AG08395 (cell line): Measurements from ENCODE around the gene CLDN6.

Experiments
- DNase-seq: peaks from one replicate; pipeline ENCODE4 v3.0.0; 2012; ENCODE audit warnings: mixed read lengths, low spot score

CLDN6 gene

DNA sequence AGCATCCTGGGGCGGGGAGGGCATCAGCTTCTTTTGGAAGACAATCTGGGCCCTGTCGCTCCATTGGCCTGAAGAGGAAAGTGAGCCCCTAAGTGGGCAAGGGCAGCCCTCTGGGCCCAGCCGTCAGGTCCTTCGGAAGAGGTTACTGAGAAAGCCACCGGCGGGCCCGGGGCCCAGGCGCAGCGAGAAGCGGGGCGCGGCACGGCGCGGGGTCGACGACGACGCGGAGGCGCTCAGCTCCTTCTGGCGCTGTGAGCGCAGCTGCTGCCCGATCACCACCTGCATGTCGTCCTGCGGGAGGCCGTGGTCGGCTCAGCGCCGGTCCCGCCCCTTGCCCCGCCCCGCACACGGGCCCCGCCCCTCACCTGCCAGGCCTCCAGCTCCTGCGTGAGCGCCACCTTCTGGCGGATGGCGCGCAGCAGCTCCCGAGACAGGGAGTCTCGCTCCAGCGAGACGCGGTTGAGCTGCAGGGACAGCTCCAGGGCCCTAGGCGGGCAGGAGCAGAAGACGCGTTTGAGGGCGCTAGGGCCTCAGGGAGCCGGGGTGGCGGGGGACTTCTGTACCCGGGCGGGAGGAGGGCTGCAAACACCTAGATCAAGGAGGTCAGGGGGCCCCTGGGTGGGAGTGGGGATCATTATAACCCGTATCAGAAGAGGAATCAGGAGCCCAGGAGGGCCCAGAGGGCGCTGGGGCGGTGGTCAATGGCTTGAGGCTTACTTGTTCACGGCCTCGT, 10.2 kb upstream of the CLDN6 start:
- DNase-seq: peak; percentile 63

DNA sequence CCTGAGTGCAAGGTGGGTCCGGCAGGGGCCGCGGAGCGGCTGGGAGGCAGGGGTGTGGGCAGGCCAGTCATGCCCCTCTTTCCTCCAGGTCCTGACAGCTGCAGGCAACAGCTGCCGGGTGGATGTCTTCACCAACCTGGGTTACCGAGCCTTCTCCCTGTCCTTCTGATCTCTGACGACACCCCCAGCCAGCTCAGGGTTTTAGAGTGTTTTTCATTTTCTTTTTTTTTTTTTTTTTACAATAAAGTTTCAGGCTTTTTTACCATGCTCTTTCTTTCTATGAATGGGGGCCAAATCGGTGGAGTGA, 9.5 kb upstream of the CLDN6 start:
- no peak for DNase-seq

DNA sequence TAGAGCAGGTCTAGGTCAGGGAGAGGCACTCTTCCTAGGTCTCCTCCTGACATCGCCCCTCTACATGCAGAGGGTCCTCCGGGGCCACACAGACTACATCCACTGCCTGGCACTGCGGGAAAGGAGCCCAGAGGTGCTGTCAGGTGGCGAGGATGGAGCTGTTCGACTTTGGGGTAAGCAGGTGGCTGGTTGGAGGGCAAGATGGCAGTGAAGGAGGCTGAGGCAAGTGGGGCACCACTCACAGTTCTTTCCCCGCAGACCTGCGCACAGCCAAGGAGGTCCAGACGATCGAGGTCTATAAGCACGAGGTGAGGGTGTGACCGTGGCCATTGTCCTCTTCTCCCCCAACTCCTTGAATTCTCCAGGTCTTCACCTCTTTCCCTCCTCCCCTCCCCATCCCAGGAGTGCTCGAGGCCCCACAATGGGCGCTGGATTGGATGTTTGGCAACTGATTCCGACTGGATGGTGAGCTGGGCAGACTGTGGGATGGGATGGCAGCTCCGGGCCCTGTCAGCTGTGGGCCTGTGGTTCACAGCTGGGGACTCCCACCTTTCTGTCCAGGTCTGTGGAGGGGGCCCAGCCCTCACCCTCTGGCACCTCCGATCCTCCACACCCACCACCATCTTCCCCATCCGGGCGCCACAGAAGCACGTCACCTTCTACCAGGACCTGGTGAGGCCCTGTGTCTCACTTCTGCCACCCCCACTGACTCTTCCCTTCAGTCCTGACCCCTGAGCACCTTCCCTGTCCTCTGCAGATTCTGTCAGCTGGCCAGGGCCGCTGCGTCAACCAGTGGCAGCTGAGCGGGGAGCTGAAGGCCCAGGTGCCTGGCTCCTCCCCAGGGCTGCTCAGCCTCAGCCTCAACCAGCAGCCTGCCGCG, 8.9 kb upstream of the CLDN6 start:
- no peak for DNase-seq

DNA sequence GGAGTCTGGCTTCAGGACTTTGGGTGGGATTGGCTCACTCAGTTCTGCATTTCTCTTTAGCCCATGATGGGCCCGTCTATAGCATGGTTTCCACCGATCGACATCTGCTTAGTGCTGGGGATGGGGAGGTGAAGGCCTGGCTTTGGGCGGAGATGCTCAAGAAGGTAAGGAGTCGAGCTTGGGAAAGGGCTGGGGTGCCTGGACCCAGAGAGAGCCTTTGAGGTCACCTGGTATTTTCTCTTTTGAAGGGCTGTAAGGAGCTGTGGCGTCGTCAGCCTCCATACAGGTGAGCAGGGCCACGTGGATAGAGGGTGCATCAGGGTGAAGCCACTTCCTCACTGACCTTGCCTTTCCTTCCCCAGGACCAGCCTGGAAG, 8.0 kb upstream of the CLDN6 start:
- DNase-seq: no peak

DNA sequence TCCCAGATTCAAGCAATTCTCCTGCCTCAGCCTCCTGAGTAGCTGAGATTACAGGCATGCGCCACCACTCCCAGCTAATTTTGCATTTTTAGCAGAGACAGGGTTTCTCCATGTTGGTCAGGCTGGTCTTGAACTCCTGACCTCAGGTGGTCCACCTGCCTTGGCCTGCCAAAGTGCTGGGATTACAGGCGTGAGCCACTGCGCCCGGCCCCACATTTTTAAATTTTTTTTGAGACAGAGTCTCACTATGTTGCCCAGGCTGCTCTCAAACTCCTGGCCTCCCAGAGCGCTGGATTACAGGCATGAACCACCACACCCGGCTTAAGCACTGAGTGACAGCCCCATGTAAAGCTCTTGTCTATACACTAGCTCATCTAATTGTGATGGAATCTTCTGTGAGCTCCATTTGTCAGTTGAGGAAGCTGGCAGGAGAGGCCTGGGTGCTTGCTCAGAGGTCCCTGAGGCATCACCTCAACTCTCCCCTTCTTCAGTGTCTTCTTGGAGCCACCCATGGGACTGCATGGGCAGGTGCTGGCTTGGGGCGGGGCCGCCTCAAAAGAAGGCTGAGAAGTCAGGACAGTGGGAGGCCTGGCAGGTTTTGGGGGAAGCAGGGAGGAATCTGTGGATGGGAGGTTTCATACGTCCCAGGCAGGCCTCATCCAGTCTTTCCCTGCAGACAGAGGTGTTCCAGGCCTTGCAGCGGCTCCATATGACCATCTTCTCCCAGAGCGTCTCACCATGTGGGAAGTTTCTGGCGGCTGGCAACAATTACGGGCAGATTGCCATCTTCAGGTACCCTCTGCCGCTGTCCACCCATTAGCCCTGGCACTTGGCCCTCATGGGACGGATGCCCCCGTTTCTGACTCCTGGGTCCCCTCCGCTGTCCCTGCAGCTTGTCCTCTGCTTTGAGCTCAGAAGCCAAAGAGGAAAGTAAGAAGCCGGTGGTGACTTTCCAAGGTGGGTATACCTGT, 7.3 kb upstream of the CLDN6 start:
- no peak for DNase-seq

DNA sequence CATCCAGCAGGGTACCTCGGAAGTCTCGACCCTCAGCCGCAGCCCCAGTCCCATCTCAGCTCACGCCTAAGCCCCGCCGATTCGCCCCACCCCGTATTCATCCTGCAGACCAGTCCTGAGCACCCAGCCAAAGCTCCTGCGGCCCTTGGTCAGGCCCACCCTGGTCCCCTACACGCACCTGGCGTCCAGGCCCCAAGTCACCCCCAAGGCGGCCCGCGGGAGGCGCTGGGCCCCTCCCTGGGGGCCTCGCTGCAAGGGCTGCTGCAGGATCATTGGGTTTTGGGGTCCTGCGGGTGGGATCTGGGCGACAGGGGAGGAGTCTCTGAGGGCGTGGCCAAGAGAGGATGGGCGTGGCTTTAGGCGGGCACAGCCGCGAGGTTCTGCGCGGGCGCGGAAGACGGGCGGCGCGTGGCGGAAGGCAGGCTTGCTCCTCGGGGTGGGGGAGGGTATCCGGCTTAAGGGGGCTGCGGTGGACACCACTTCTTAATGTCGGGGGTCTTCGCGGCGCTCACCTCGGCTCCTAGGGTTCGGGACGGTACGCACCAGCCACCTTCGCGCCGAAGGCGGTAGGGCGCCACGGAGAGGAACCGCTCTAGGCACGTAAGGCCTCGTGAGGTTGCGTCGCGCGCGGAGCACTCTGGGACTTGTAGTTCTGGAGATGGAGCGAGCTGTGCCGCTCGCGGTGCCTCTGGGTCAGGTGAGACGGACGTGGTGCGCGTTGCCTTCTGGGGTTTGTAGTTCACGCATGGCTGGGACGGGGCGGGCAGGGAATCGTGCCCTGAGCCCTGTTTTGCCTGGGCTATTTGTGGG, 5.9 kb upstream of the CLDN6 start, which contains the start of the genes HCFC1R1 and THOC6:
HCFC1R1 (minus strand) TSS at position 274 of the 810 bp plus-strand sequence; CDS start at position 273, 1 bp downstream.
THOC6 (plus strand) TSS at position 367 of the 810 bp plus-strand sequence; CDS start at position 659, 292 bp downstream.
- DNase-seq: peak; percentile 79

DNA sequence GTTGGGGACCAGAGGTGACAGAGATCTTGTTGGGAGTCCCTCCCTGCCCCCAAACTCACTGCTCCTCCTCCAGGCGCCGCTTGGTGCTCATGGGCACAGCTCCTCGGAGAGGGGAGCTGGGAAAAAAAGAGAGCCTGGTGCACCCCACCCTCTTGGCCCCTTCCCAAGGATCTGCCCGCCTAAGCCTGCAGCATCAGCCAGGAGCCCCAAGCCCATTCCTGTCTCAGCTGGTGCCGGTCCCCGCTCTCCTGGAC, 5.4 kb upstream of the CLDN6 start:
- DNase-seq: peak; percentile 64

DNA sequence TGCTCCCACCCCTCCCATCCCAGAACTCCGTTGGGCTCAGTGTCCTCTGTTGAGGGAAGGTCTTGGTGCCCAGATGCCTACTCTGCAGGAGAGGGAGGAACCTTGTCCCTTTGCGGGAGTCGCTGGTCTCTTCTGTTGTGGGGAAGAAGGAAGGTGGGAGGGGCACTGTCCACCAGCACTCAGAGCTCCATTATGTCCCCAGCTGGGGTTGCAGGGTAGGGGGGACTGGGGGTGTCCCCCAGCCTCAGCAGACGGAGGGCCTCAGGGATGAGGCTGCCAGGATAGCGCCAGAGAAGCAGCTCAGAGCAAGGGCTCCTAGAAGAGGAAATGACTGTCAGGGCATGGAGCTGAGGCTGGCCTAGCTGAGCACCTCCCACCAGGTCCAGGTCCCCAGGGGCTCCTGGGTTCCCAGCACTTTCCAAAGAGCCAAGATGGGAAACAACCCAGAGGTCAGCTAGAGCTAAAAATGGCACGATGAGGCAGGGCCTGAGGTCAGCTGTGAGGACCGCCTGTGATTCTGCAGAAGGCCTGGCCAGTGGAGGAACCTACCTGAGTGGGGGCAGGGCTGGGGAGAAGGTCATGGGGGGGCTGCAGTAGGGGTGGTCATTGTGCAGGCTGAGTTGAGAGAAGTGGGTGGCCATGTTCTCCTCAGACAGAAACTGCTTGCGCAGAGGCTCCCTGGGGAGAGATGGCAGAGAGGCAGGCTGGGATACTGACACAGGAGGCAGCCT, 4.9 kb upstream of the CLDN6 start:
- DNase-seq: peak; percentile 19

DNA sequence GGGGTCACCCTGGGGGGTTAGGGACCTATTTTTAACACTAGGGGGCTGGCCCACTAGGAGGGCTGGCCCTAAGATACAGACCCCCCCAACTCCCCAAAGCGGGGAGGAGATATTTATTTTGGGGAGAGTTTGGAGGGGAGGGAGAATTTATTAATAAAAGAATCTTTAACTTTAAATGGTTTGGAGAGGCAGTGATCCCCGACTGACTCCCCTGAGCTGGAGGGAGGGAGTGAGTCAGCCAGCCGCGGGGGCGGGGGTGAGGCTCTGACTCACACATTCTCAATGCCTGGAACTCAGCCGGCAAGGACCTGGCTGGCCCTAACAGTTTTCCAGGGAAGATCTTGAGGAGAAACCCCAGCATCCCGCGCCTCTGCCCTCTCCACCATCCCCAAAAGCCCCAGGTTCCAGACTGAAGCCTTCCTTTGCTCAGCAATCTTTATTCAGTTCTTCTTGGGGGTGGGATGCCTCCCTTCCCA, 4.3 kb upstream of the CLDN6 start:
- peak; percentile 89 for DNase-seq

DNA sequence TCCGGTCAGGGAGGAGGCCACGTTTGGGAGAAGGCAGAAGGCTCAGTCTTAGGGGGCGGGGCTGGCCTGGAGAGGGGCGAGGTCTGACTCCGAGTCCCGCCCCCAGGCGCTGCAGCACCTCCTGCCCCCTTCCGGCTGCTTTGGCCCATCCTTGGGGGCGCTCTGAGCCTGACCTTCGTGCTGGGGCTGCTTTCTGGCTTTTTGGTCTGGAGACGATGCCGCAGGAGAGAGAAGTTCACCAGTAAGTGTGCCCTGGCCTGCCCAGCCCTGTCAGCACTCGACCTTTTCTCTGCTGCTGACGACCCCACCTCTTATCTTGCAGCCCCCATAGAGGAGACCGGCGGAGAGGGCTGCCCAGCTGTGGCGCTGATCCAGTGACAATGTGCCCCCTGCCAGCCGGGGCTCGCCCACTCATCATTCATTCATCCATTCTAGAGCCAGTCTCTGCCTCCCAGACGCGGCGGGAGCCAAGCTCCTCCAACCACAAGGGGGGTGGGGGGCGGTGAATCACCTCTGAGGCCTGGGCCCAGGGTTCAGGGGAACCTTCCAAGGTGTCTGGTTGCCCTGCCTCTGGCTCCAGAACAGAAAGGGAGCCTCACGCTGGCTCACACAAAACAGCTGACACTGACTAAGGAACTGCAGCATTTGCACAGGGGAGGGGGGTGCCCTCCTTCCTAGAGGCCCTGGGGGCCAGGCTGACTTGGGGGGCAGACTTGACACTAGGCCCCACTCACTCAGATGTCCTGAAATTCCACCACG, 3.6 kb upstream of the CLDN6 start:
- peak; percentile 78 for DNase-seq

DNA sequence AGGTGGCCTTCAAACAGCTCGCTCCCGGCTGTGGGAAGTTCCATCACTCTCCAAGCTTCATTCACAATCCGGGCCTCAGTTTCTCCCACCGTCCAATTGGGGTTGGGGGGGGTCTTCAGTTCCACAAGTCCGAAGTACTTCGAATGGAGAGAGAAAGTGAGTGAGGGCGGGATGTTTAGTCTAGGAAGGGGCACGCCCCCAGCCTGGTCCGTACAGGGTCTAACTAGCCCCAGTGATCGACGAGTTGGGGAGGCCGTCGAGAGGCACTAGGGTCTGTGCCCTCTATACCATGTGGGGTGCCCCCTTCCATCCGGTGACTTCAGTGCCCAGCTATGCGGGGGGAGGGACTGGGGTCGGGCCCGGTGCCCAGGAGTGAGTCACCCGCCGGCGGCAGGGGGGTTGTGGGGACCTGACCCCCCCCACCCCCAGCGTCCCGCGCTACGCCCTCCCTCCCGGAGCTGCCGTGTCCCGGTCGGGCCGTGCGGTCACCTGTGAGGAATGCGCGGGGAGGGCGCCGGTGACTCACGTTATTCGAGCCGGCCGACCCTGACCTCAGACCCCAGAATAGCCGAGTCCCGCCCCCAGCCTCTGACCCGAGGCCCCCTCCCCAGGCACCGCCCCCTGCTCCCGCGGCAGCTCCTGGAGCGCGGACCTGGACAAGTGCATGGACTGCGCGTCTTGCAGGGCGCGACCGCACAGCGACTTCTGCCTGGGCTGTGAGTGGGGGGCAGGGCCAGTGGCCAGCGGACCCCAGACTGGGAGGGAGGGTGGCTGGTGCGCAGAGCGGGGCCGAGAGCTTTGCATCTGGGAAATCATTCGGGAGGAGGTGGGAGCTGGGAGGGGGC, 2.8 kb upstream of the CLDN6 start:
- peak; percentile 95 for DNase-seq

DNA sequence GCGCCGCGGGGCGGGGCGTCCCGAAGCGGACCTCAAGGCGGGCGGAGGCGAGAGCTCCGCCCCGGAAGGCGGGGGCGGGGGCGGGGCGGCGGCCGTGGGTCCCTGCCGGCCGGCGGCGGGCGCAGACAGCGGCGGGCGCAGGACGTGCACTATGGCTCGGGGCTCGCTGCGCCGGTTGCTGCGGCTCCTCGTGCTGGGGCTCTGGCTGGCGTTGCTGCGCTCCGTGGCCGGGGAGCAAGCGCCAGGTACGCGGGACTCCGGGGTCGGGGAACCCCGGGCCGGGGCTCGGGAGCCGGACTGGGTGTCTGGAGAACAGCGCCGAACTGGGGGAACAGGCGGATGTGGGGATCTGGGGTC, 2.2 kb upstream of the CLDN6 start, which contains the start of gene TNFRSF12A:
TNFRSF12A (plus strand) TSS at position 122 of the 357 bp plus-strand sequence; CDS start at position 152, 30 bp downstream.
- peak; percentile 91 for DNase-seq

DNA sequence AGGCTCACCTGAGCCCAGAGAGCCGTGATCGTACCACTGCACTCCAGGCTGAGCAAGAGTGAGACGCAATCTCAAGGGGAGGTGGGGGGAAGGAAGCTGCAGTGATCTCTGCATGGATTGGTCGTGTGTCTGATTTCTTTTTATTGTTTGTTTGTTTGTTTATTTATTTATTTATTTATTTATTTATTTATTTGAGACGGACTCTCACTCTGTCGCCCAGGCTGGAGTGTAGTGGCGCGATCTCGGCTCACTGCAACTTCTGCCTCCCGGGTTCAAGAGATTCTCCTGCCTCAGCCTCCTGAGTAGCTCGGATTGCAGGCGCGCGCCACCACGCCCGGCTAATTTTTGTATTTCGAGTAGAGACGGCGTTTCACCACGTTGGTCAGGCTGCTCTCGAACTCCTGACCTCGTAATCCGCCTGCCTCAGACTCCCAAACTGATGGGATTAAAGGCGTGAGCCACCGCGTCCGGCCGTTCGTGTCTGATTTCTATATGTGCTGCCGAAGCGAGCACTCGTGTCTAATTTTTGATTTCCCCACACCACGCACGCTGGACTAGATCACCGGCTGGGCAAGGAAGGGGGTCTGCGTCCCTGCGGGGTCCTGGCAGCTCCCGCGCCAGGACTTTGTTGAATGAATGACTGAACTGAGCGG, 1.7 kb upstream of the CLDN6 start:
- DNase-seq: no peak

DNA sequence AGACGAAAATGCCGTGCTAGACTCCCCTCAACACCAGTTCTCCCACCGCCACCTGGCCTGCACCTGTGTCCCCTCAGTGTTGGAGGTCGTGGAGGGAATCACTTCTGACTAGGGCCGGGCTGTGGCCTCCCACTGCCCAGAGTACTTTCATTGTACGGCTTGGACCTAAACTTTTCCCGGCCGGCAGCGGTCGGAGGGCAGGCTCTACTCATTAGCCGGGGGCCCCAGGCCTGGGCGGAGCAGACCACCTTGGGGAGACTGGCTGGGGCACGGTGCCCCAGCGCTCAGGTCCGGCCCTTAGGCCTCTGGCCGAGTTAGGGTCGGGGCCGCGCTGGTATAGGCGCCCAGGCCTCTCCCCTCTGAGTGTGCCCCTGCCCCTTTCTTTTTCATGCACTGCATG, 639 bp downstream of the CLDN6 start:
- DNase-seq: no peak

DNA sequence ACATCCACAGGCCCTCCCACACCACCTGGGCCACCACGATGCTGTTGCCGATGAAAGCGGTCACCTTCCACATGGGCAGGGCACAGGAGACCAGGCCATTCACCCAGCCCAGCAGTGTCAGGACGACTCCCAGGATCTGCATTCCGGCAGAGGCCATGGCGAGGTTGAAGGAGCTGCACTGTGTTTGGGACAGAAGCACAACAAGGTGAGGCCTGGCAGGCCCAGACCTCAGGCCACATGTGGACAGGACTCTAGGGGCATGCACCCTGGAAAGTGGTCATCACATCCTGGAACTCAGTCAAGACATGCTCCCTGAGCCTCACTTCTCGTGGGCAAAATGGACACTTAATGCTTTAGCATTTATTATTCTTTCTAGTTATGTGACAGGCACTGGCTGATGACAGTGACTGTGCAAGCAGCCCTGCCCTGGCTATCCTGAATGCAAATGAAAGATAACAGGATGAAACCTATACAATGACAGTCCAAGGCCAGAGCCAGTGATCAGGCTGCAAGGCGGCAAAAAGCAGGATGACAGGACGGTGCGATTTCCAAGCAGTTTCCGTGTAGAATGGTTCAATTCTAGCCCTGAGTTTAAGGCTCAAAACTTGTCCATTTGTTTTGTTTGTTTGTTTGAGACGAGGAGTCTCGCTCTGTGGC, 2.0 kb downstream of the CLDN6 start:
- DNase-seq: no peak

DNA sequence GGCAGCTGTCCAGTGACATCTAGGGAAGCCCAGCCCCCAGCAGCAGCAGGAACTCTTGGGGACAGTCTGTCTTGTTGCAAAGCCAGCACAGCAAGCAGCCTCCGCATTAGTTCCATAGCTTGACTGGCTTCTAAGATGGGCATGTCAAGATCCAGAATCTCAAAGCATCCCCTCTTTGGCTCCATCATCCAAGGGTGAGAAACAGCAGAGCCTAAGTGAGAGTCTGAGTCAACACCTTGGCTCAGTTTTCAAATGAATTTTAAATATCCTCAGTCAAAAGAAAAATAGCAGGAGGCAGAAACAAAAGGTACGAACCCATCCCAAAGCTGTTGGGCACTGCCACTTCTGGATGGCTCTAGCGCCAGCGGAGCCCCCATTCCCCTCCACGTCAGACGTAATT, 3.0 kb downstream of the CLDN6 start:
- DNase-seq: no peak

DNA sequence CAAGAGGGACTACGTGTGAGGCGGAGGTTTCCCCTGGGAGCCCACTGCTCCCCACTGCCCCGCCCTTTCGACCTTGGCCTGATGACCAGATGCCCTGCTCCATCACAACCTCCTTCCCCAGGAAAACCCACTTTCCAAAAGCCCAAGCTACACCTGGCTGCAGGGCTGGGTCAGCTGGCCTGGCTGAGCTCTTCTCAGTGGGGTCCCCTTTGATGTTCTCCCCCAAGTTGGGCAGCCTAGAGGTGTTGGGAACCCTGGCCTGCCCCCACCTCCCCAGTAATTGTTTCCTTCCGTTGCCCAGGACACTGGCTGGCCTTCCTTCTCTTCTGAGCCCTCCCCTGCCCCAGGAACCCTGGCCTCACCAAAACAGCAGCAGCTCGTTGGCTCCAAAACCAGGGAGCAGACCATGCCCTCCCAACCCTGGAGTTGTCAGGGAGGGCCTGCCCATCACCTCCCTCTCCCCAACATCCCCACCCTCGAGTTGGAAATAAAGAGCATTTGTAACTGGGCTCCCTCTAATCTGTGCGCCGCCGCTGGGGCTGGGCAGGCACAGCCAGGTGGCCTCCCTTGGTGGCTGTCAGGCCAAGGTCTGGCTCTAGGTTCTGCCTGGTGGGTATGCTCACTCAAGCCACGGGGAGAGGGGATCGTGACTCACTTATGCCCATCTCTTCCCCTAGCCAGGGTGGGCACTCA, 3.8 kb downstream of the CLDN6 start:
- no peak for DNase-seq
